Measurements from ENCODE around the gene LY6G5C.
A peak's percentile ranks its signal among the peaks of the same experiment; 100 is the strongest.

The LY6G5C gene

GRCh38 chr6:31654574-31655348, 26.1 kb downstream of the LY6G5C start:
- peaks cover 24% of the 10 kb centered on the region for H3K4me1 ChIP-seq (ENCODE audit: control insufficient read depth, insufficient read depth, low read length)
- no peak overlapping the region for H3K27ac ChIP-seq (ENCODE audit: insufficient read depth, low read depth, low read length, poor library complexity, severe bottlenecking)
- no peaks in the 10 kb centered on the region for H3K27me3 ChIP-seq (ENCODE audit: control insufficient read depth, insufficient read depth, low read length, poor library complexity, severe bottlenecking)
- H3K4me3 ChIP-seq (ENCODE audit: insufficient read depth, low read depth, low read length) = no peak overlapping the region
- WGBS, 2 experiments = 93 to 97% methylated on average over 8 of the region's 8 CpGs
- peaks cover under 1% of the 10 kb centered on the region for H3K36me3 ChIP-seq (ENCODE audit: control insufficient read depth, insufficient read depth, low read length)
- no peaks in the 10 kb centered on the region for H3K9me3 ChIP-seq (ENCODE audit: control insufficient read depth, low read length)

- Histone ChIP-seq H3K27ac (ENCODE audit: insufficient read depth, low read depth, low read length, poor library complexity, severe bottlenecking) (peak overlapping the region; percentile 99), H3K9me3 (ENCODE audit: control insufficient read depth, low read length) (no peaks in the 10 kb centered on the region), H3K36me3 (ENCODE audit: control insufficient read depth, insufficient read depth, low read length) (peaks cover 16% of the 10 kb centered on the region), H3K27me3 (ENCODE audit: control insufficient read depth, insufficient read depth, low read length, poor library complexity, severe bottlenecking) (no peaks in the 10 kb centered on the region), H3K4me1 (ENCODE audit: control insufficient read depth, insufficient read depth, low read length) (peaks cover 10% of the 10 kb centered on the region), H3K4me3 (ENCODE audit: insufficient read depth, low read depth, low read length) (peak overlapping the region; percentile 92)
- 18% methylated on average over 37 of the region's 37 CpGs for WGBS, 2 experiments
Observed at GRCh38 chr6:31652925-31653724, 27.7 kb downstream of the LY6G5C start.

- peak overlapping the region; percentile 92 for H3K4me3 ChIP-seq (ENCODE audit: insufficient read depth, low read depth, low read length)
- H3K36me3 ChIP-seq (ENCODE audit: control insufficient read depth, insufficient read depth, low read length) = peaks cover 27% of the 10 kb centered on the region
- peak overlapping the region; percentile 99 for H3K27ac ChIP-seq (ENCODE audit: insufficient read depth, low read depth, low read length, poor library complexity, severe bottlenecking)
- H3K4me1 ChIP-seq (ENCODE audit: control insufficient read depth, insufficient read depth, low read length) = peaks cover 10% of the 10 kb centered on the region
- WGBS, 2 experiments = 4 to 5% methylated on average over 29 of the region's 29 CpGs
- no peaks in the 10 kb centered on the region for H3K9me3 ChIP-seq (ENCODE audit: control insufficient read depth, low read length)
- no peaks in the 10 kb centered on the region for H3K27me3 ChIP-seq (ENCODE audit: control insufficient read depth, insufficient read depth, low read length, poor library complexity, severe bottlenecking)
Observed at GRCh38 chr6:31651602-31652191, 29.2 kb downstream of the LY6G5C start.

GRCh38 chr6:31645325-31645724, 35.5 kb downstream of the LY6G5C start:
- Histone ChIP-seq H3K4me1 (ENCODE audit: control insufficient read depth, insufficient read depth, low read length) (no peaks in the 10 kb centered on the region), H3K9me3 (ENCODE audit: control insufficient read depth, low read length) (no peaks in the 10 kb centered on the region), H3K27me3 (ENCODE audit: control insufficient read depth, insufficient read depth, low read length, poor library complexity, severe bottlenecking) (no peaks in the 10 kb centered on the region), H3K27ac (ENCODE audit: insufficient read depth, low read depth, low read length, poor library complexity, severe bottlenecking) (no peak overlapping the region), H3K36me3 (ENCODE audit: control insufficient read depth, insufficient read depth, low read length) (peaks cover 78% of the 10 kb centered on the region), H3K4me3 (ENCODE audit: insufficient read depth, low read depth, low read length) (no peak overlapping the region)
- WGBS, 2 experiments = 97 to 98% methylated on average over 9 of the region's 9 CpGs

GRCh38 chr6:31643818-31644454, 36.9 kb downstream of the LY6G5C start:
- H3K4me3 ChIP-seq (ENCODE audit: insufficient read depth, low read depth, low read length) = no peak overlapping the region
- no peaks in the 10 kb centered on the region for H3K4me1 ChIP-seq (ENCODE audit: control insufficient read depth, insufficient read depth, low read length)
- no peak overlapping the region for H3K27ac ChIP-seq (ENCODE audit: insufficient read depth, low read depth, low read length, poor library complexity, severe bottlenecking)
- 96% methylated on average over 17 of the region's 17 CpGs for WGBS, 2 experiments
- H3K36me3 ChIP-seq (ENCODE audit: control insufficient read depth, insufficient read depth, low read length) = peaks cover 72% of the 10 kb centered on the region
- H3K9me3 ChIP-seq (ENCODE audit: control insufficient read depth, low read length) = no peaks in the 10 kb centered on the region
- H3K27me3 ChIP-seq (ENCODE audit: control insufficient read depth, insufficient read depth, low read length, poor library complexity, severe bottlenecking) = no peaks in the 10 kb centered on the region

- H3K27me3 ChIP-seq (ENCODE audit: control insufficient read depth, insufficient read depth, low read length, poor library complexity, severe bottlenecking) = no peaks in the 10 kb centered on the region
- 93 to 96% methylated on average over 6 of the region's 6 CpGs for WGBS, 2 experiments
- H3K27ac ChIP-seq (ENCODE audit: insufficient read depth, low read depth, low read length, poor library complexity, severe bottlenecking) = no peak overlapping the region
- H3K4me3 ChIP-seq (ENCODE audit: insufficient read depth, low read depth, low read length) = no peak overlapping the region
- no peaks in the 10 kb centered on the region for H3K4me1 ChIP-seq (ENCODE audit: control insufficient read depth, insufficient read depth, low read length)
- peaks cover 62% of the 10 kb centered on the region for H3K36me3 ChIP-seq (ENCODE audit: control insufficient read depth, insufficient read depth, low read length)
- H3K9me3 ChIP-seq (ENCODE audit: control insufficient read depth, low read length) = no peaks in the 10 kb centered on the region
Observed at GRCh38 chr6:31642798-31643570, 37.9 kb downstream of the LY6G5C start.

GRCh38 chr6:31641370-31641769, 39.5 kb downstream of the LY6G5C start:
- Histone ChIP-seq H3K9me3 (ENCODE audit: control insufficient read depth, low read length) (no peaks in the 10 kb centered on the region), H3K4me1 (ENCODE audit: control insufficient read depth, insufficient read depth, low read length) (no peaks in the 10 kb centered on the region), H3K4me3 (ENCODE audit: insufficient read depth, low read depth, low read length) (no peak overlapping the region), H3K27me3 (ENCODE audit: control insufficient read depth, insufficient read depth, low read length, poor library complexity, severe bottlenecking) (no peaks in the 10 kb centered on the region), H3K27ac (ENCODE audit: insufficient read depth, low read depth, low read length, poor library complexity, severe bottlenecking) (no peak overlapping the region), H3K36me3 (ENCODE audit: control insufficient read depth, insufficient read depth, low read length) (peaks cover 60% of the 10 kb centered on the region)
- 96 to 97% methylated on average over 4 of the region's 4 CpGs for WGBS, 2 experiments

GRCh38 chr6:31640612-31641011, 40.3 kb downstream of the LY6G5C start:
- Histone ChIP-seq H3K4me3 (ENCODE audit: insufficient read depth, low read depth, low read length) (no peak overlapping the region), H3K27me3 (ENCODE audit: control insufficient read depth, insufficient read depth, low read length, poor library complexity, severe bottlenecking) (no peaks in the 10 kb centered on the region), H3K4me1 (ENCODE audit: control insufficient read depth, insufficient read depth, low read length) (no peaks in the 10 kb centered on the region), H3K9me3 (ENCODE audit: control insufficient read depth, low read length) (no peaks in the 10 kb centered on the region), H3K36me3 (ENCODE audit: control insufficient read depth, insufficient read depth, low read length) (peaks cover 64% of the 10 kb centered on the region), H3K27ac (ENCODE audit: insufficient read depth, low read depth, low read length, poor library complexity, severe bottlenecking) (no peak overlapping the region)
- 98% methylated on average over 4 to 6 of the region's 6 CpGs for WGBS, 2 experiments

GRCh38 chr6:31639449-31639861, 41.4 kb downstream of the LY6G5C start:
- H3K27ac ChIP-seq (ENCODE audit: insufficient read depth, low read depth, low read length, poor library complexity, severe bottlenecking) = no peak overlapping the region
- no peaks in the 10 kb centered on the region for H3K4me1 ChIP-seq (ENCODE audit: control insufficient read depth, insufficient read depth, low read length)
- WGBS, 2 experiments = 94 to 96% methylated on average over 10 of the region's 10 CpGs
- no peaks in the 10 kb centered on the region for H3K27me3 ChIP-seq (ENCODE audit: control insufficient read depth, insufficient read depth, low read length, poor library complexity, severe bottlenecking)
- no peak overlapping the region for H3K4me3 ChIP-seq (ENCODE audit: insufficient read depth, low read depth, low read length)
- H3K36me3 ChIP-seq (ENCODE audit: control insufficient read depth, insufficient read depth, low read length) = peaks cover 66% of the 10 kb centered on the region
- H3K9me3 ChIP-seq (ENCODE audit: control insufficient read depth, low read length) = no peaks in the 10 kb centered on the region
